ENCODE data around the gene PDXK. TPM values are rescaled to one million over a fixed set of nuclear protein-coding genes. Genes with fewer than 3 reads are reported as not detected.
A peak's percentile ranks its signal among the peaks of the same experiment; 100 is the strongest.

PDXK gene
- total and polyA plus RNA-seq, 2 of the 13 experiments (the other 11 are each of a cell fraction or from before 2014, with no cell fraction given), result 114 to 184 TPM

DNA sequence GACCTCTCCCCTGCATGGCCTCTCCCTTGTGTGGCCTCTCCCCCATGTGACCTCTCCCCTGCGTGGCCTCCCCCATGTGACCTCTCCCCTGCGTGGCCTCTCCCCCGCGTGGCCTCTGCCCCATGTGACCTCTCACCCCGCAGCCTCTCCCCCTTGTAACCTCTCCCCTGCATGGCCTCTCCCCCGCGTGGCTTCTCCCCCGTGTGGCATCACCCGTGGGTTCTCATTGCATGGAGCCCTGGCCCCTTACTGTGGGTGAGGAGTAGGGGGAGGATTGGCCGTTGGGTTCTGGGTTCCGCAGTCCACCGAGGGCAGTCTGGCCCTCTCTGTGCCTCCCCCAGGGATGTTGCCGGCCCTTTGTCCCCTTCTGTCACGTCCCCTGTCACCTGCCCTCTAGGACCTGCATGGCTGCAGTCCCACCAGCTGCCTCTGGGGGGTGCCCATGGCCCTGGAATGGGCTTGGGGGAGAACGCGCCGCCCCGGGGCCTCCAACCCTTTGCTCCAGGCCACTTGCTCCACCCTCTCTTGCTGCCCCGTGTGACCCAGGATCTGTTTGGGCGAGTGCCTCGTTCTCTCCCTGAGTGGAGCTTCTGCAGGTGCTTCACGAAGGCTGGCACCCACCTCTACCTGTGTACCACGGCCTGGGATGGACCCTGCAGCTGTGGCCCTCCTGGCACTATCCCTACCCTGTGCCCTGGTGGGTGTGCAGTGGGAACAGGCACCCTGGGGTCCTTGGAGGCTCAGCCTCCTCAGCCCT lies 91.8 kb downstream of the PDXK start (continued):
- TF ChIP-seq PBX3 (CRISPR knock-in tag; IDR thresholded peaks at IDR 0.05; ENCODE audit: borderline replicate concordance) (no peak), NFE2L2 (IDR thresholded peaks at IDR 0.05; ENCODE audit: low read length) (no peak), ZMYM2 (CRISPR knock-in tag; IDR thresholded peaks at IDR 0.05) (peak; percentile 55; the same call in 1 of the 2 replicates), NRL (CRISPR knock-in tag; IDR thresholded peaks at IDR 0.05; ENCODE audit: borderline replicate concordance) (no peak; the same call in 1 of the 2 replicates), FOSL2 (CRISPR knock-in tag; IDR thresholded peaks at IDR 0.05) (no peak), ELF1 (CRISPR knock-in tag; IDR thresholded peaks at IDR 0.05) (no peak), ZNF124 (CRISPR knock-in tag; IDR thresholded peaks at IDR 0.05) (no peak), HDAC2 (CRISPR knock-in tag; IDR thresholded peaks at IDR 0.05) (no peak), ZNF878 (CRISPR knock-in tag; IDR thresholded peaks at IDR 0.05) (no peak), MTA1 (CRISPR knock-in tag; IDR thresholded peaks at IDR 0.05; ENCODE audit: borderline replicate concordance) (peak; percentile 57; the same call in 1 of the 2 replicates), KAT8 (CRISPR knock-in tag; IDR thresholded peaks at IDR 0.05) (no peak), MXD3 (CRISPR knock-in tag; IDR thresholded peaks at IDR 0.05) (no peak), JUND (CRISPR knock-in tag; IDR thresholded peaks at IDR 0.05) (no peak), ZNF768 (CRISPR knock-in tag; IDR thresholded peaks at IDR 0.05) (no peak), TBX2 (CRISPR knock-in tag; IDR thresholded peaks at IDR 0.05; ENCODE audit: borderline replicate concordance) (peak; percentile 63), ZNF441 (CRISPR knock-in tag; IDR thresholded peaks at IDR 0.05; ENCODE audit: borderline replicate concordance) (no peak), MTA3 (CRISPR knock-in tag; IDR thresholded peaks at IDR 0.05) (no peak), CC2D1A (CRISPR knock-in tag; IDR thresholded peaks at IDR 0.05) (no peak), NR2F1 (CRISPR knock-in tag; IDR thresholded peaks at IDR 0.05) (no peak), ZNF530 (CRISPR knock-in tag; IDR thresholded peaks at IDR 0.05; ENCODE audit: low read depth) (no peak), PPARG (CRISPR knock-in tag; conservative IDR thresholded peaks at IDR 0.05) (no peak), ZNF431 (CRISPR knock-in tag; IDR thresholded peaks at IDR 0.05; ENCODE audit: borderline replicate concordance, low read depth) (no peak), ZNF777 (CRISPR knock-in tag; IDR thresholded peaks at IDR 0.05) (no peak), CBX1 (IDR thresholded peaks at IDR 0.05; ENCODE audit: low read depth) (peak; percentile 14)
- TF ChIP-seq, protein P1, sequence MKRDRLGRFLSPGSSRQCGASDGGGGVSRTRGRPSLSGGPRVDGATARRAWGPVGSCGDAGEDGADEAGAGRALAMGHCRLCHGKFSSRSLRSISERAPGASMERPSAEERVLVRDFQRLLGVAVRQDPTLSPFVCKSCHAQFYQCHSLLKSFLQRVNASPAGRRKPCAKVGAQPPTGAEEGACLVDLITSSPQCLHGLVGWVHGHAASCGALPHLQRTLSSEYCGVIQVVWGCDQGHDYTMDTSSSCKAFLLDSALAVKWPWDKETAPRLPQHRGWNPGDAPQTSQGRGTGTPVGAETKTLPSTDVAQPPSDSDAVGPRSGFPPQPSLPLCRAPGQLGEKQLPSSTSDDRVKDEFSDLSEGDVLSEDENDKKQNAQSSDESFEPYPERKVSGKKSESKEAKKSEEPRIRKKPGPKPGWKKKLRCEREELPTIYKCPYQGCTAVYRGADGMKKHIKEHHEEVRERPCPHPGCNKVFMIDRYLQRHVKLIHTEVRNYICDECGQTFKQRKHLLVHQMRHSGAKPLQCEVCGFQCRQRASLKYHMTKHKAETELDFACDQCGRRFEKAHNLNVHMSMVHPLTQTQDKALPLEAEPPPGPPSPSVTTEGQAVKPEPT (CRISPR knock-in tag; IDR thresholded peaks at IDR 0.05; ENCODE audit: low read depth), result 0 out of 2 replicates have a peak, but pooled peaks have one; percentile 48
- TF ChIP-seq, protein P2, sequence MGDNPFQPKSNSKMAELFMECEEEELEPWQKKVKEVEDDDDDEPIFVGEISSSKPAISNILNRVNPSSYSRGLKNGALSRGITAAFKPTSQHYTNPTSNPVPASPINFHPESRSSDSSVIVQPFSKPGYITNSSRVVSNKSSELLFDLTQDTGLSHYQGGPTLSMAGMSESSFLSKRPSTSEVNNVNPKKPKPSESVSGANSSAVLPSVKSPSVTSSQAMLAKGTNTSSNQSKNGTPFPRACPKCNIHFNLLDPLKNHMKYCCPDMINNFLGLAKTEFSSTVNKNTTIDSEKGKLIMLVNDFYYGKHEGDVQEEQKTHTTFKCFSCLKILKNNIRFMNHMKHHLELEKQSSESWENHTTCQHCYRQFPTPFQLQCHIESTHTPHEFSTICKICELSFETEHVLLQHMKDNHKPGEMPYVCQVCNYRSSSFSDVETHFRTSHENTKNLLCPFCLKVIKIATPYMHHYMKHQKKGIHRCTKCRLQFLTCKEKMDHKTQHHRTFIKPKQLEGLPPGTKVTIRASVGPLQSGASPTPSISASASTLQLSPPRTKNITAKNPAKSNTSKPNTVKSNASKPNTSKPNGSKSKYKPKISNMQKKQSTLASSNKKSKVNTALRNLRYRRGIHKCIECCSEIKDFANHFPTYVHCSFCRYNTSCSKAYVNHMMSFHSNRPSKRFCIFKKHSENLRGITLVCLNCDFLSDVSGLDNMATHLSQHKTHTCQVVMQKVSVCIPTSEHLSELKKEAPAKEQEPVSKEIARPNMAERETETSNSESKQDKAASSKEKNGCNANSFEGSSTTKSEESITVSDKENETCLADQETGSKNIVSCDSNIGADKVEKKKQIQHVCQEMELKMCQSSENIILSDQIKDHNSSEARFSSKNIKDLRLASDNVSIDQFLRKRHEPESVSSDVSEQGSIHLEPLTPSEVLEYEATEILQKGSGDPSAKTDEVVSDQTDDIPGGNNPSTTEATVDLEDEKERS (CRISPR knock-in tag; IDR thresholded peaks at IDR 0.05), result no peak

Data from HepG2 (cell line).